ENCODE results near the gene TP53AIP1.
A peak's percentile ranks its signal among the peaks of the same experiment; 100 is the strongest.

TP53AIP1 gene

DNA sequence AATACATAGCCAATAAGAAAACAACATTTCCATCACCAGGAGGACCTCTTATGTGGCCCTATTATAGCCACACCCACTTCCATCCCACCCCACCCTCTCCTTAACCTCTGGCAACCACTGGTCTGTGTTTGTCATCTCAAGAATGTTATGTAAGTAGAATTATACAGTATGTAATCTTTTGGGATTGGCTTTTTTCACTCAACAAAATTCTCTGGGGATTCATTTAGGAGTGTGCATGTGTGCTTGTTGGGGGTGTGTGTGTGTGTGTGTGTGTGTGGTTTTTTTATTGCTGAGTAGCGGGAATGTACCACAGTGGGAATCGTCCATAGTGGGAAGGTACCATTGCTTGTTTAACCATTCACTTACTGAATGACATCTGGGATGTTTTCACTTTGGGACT, 46.3 kb downstream of the TP53AIP1 start:
- in situ Hi-C loops (cut with HindIII; ENCODE audit: low pct_unique_long_range_greater_than_20kb, low sequenced_read_pairs), result no loop called here
- TF ChIP-seq JUND (IDR thresholded peaks at IDR 0.05; ENCODE audit: low read depth), result no peak
- DNase-seq (ENCODE audit: low read depth in 1 of 2, low spot score in 1 of 2), result no peak

DNA sequence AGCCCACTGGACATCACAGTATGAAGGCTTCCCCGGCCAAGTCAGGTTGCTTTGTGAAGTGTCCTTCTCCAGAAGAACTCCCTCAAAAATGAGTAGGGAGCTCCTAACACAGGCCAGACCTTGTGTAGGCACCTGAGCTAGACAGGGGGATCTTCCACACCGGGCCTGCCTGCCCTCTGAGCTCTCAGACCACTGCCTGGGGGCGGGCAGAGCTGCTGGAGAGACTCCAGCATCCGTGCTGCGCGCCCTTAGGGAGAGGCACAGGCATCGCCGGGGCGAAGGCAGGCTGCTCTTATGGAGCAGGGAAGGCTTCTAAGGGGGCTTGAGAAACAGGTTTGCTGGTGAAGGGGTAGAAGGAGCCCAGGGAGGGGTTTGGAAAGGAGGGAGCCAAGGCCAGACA, 47.1 kb downstream of the TP53AIP1 start:
- DNase-seq (ENCODE audit: low read depth in 1 of 2, low spot score in 1 of 2), result no peak
- TF ChIP-seq JUND (IDR thresholded peaks at IDR 0.05; ENCODE audit: low read depth), result no peak
- in situ Hi-C loops (cut with HindIII; ENCODE audit: low pct_unique_long_range_greater_than_20kb, low sequenced_read_pairs), result no loop called here

DNA sequence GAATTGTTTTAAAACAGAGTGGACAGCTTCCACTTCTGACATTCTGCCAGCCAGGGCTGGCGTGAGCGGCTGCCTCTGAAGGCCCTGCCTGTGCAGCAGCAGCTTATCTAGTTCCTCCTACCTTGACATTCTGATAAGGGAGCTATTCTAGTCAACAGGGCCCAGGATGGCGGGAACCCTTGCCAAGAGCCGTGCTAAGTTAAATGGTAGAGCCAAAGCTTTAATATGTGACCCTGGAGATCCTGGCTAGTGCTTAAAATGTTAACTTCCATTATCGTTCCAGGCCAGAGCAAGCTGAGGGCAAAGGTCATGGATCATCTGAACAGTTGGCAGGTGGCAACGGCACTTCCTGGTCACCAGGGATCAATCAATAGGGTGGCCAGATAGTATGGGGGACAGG, 48.0 kb downstream of the TP53AIP1 start:
- in situ Hi-C loops (cut with HindIII; ENCODE audit: low pct_unique_long_range_greater_than_20kb, low sequenced_read_pairs), result loop anchor here (5.0 kb wide), 1 partner anchor 73 kb away; no protein-coding TSS in a partner anchor
- no peak for DNase-seq (ENCODE audit: low read depth in 1 of 2, low spot score in 1 of 2)
- no peak for TF ChIP-seq JUND (IDR thresholded peaks at IDR 0.05; ENCODE audit: low read depth)

DNA sequence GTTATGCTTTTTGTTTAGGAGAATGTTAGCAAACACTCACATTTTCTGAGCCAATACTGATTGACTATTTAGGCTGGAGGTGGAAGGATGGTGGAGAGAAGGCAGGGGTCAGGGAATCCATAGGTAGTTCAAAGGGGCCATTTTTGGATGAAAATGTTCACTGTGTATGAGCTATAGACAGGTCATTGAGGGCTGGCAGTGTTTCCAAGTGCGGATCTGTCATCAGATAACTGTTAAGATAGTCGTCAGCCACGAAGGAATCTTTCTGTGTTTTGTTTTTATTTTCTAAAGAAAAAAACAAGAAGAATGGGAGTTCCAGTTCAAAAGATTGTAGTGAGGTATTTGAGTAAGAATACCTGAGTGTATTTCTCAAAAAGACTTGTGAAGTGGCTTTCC, 48.4 kb downstream of the TP53AIP1 start:
- in situ Hi-C loops (cut with HindIII; ENCODE audit: low pct_unique_long_range_greater_than_20kb, low sequenced_read_pairs), result loop anchor here (5.0 kb wide), 1 partner anchor 73 kb away; no protein-coding TSS in a partner anchor
- TF ChIP-seq JUND (IDR thresholded peaks at IDR 0.05; ENCODE audit: low read depth), result no peak
- DNase-seq (ENCODE audit: low read depth in 1 of 2, low spot score in 1 of 2), result no peak

DNA sequence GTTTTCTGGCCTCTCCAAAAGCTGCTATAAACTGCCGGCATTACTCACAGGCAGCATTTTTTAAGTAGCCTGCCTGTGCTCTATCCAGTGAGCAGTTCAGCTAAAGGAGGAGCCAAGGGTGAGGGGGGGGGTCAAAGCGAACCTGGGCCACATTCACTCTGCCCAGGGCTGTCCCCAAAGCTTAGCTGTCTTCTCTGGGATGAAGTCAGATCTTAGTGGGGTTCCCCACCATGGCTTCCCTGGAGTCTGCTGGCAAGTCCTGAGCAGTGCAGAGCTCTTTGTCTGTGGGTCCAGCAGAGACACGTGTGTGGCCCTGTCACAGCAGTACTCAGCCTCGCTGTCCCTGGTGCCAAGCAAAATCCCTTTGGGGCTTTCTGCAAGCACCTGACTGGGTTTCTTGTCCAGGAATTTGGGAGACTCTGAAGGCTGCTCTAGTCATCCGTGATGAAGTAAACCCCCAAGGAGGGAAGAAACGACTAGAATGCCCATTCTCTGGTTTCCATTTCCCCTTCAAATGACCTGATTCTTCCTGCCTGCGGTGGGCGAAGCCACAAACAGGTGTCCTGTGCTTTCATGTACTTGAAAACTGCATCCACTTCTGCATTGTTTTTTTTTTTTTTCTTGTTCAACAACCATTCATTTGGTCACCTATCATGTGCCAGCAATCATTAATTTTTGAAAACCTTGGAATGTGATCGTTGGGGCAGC, 48.9 kb downstream of the TP53AIP1 start:
- in situ Hi-C loops (cut with HindIII; ENCODE audit: low pct_unique_long_range_greater_than_20kb, low sequenced_read_pairs), result loop anchor here (5.0 kb wide), 1 partner anchor 74 kb away; no protein-coding TSS in a partner anchor
- DNase-seq (ENCODE audit: low read depth in 1 of 2, low spot score in 1 of 2), result no peak
- no peak for TF ChIP-seq JUND (IDR thresholded peaks at IDR 0.05; ENCODE audit: low read depth)

DNA sequence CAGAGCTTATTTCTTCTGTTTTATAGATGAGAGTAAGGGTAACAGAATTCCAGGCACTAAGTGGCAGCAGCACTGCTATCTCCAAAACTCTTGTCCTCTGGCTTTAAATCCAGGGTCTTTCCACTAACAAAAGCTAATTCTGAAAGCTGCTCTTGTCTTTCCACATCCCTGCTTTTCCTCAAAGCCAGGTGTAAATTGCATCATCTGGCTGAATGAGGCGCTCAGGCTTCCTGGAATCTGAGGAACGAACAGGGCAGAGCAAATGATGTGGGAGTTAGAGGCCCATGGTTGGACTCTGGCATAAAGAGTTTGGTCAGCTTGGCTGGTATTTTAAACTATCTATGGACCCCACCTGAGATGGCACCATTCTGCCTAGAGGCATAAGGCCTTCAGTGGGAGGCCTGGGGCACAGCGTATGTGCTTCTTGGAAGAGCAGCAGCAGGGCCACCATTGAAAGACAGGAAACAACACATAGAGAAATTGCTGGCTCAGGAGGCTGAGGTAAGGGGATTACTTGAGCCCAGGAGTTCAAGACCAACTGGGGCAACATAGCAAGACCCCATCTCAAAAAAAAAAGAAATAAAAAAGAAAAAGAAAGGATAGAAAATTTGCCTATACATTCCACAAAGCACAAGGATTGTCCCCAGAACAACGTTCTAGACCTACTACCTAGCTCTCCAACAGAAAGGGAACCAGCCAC, 49.7 kb downstream of the TP53AIP1 start:
- DNase-seq (ENCODE audit: low read depth in 1 of 2, low spot score in 1 of 2), result no peak
- TF ChIP-seq JUND (IDR thresholded peaks at IDR 0.05; ENCODE audit: low read depth), result no peak
- in situ Hi-C loops (cut with HindIII; ENCODE audit: low pct_unique_long_range_greater_than_20kb, low sequenced_read_pairs), result loop anchor here (5.0 kb wide), 1 partner anchor 74 kb away; no protein-coding TSS in a partner anchor

DNA sequence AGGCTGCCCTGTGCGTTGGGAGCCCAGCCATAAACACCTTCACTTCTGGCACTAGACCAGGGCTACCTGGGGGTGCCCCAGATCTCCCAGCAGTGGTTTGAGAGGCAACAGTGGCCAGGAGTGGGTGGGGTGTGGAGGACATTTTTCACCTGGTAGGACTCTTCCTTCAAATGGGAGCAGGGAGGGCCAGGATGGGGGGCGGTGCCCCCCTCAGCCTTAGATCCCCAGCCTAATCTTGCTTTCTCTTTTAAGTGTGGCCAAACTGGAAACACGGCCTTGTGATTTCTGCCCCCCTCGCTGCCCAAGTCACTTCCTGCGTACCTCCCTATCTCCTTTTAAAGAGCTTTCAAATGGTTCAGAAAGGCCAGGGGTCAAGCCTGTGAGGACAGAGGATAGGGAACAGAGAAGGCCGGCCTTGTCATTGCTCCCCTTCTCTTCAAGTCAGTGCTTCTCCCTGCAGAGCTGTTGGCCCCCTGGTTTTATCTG, 50.7 kb downstream of the TP53AIP1 start:
- in situ Hi-C loops (cut with HindIII; ENCODE audit: low pct_unique_long_range_greater_than_20kb, low sequenced_read_pairs), result loop anchor here (5.0 kb wide), 1 partner anchor 75 kb away; no protein-coding TSS in a partner anchor
- TF ChIP-seq JUND (IDR thresholded peaks at IDR 0.05; ENCODE audit: low read depth), result no peak
- DNase-seq (ENCODE audit: low read depth in 1 of 2, low spot score in 1 of 2), result no peak

DNA sequence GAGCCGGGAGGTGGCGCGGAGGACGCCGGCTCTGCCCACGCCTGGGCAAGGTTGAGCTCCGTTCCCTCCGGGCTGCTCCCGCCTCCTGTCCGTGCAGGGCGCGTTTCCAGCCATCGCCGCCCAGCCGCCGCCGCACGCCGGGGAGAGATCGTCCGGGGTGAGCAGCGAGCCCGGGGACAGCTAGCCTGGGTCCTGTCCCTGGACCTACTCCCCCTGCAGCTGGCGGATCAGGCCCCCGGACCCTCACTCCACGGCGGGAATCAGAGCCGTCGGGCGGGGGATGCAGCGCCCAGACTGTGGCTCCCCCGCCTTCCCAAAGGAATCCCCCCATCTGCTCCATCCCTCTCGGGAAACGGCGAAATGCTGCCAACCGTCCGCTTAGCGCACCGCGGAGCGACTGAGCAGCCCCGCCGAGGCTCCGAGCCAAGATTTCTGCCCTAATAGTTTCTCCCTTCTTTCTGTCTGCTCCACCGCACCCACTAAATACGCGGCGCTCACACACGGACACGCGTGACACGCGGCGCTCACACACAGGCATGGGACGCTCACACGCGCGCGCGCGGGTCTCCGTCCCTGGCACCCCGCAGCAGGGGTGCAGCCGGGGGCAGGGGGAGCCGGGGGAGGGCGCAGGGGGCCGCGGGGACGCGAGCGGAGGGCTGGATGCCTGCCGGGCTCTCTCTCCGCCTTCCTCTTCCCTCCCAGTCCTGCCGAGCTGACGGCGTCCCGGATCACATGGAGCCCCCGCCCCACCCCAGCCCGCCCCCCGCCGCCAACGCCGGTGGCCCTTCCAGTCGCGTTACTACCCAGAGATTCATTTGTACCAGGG, 51.9 kb downstream of the TP53AIP1 start, which contains the start of gene KCNJ5:
KCNJ5 (plus strand) TSS at position 814 of the 826 bp plus-strand sequence. CDS start 19,918 bp downstream, outside the sequence.
- in situ Hi-C loops (cut with HindIII; ENCODE audit: low pct_unique_long_range_greater_than_20kb, low sequenced_read_pairs), result loop anchor here (5.0 kb wide), 1 partner anchor 77 kb away; no protein-coding TSS in a partner anchor
- no peak for TF ChIP-seq JUND (IDR thresholded peaks at IDR 0.05; ENCODE audit: low read depth)
- DNase-seq (ENCODE audit: low read depth in 1 of 2, low spot score in 1 of 2), result peak; percentile 58 to 63

DNA sequence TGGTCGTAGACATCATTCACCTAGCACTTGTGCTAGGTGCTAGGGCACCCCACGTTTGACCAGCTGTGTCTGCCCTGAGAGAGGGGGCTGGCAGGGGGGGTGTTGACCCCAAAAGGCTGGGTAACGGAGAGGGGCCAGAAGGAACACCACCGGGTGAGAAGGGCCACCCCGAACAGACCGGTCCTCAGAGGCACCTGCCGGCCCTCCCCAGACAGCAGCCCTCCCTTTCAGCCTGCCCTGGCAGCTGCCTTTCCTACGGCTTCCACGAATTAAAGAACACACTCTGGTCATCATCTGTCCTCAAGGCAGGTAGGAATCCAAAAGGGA, 52.5 kb downstream of the TP53AIP1 start:
- in situ Hi-C loops (cut with HindIII; ENCODE audit: low pct_unique_long_range_greater_than_20kb, low sequenced_read_pairs), result loop anchor here (5.0 kb wide), 1 partner anchor 77 kb away; no protein-coding TSS in a partner anchor
- DNase-seq (ENCODE audit: low read depth in 1 of 2, low spot score in 1 of 2), result no peak
- no peak for TF ChIP-seq JUND (IDR thresholded peaks at IDR 0.05; ENCODE audit: low read depth)

DNA sequence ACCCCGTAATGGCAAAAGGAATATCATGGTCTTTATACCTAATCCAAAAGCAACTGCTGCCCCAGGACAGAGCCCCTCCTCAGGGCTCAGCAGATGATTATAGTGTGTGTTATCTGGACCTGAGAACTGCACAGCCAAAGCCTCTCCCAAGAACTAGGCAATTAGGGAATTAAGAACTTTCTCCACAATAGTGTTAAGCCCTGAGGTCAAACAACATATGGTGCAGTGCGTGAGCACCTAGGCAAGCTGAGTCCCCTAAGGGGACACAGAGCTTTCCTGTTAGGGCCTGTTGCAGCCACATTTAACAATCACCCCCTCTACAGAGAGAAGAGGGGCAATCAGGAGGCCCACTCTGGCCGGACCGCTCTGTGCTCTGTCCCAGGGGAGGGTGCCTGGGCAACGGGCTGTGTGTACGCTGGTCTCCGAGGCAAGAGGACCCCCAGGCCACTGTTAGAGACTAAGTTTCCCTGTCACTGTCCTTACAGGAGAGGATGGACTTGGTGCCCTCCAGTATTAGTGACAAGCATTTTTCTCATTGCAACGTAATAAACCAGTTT, 52.9 kb downstream of the TP53AIP1 start:
- TF ChIP-seq JUND (IDR thresholded peaks at IDR 0.05; ENCODE audit: low read depth), result no peak
- DNase-seq (ENCODE audit: low read depth in 1 of 2, low spot score in 1 of 2), result no peak
- in situ Hi-C loops (cut with HindIII; ENCODE audit: low pct_unique_long_range_greater_than_20kb, low sequenced_read_pairs), result loop anchor here (5.0 kb wide), 1 partner anchor 78 kb away; no protein-coding TSS in a partner anchor

DNA sequence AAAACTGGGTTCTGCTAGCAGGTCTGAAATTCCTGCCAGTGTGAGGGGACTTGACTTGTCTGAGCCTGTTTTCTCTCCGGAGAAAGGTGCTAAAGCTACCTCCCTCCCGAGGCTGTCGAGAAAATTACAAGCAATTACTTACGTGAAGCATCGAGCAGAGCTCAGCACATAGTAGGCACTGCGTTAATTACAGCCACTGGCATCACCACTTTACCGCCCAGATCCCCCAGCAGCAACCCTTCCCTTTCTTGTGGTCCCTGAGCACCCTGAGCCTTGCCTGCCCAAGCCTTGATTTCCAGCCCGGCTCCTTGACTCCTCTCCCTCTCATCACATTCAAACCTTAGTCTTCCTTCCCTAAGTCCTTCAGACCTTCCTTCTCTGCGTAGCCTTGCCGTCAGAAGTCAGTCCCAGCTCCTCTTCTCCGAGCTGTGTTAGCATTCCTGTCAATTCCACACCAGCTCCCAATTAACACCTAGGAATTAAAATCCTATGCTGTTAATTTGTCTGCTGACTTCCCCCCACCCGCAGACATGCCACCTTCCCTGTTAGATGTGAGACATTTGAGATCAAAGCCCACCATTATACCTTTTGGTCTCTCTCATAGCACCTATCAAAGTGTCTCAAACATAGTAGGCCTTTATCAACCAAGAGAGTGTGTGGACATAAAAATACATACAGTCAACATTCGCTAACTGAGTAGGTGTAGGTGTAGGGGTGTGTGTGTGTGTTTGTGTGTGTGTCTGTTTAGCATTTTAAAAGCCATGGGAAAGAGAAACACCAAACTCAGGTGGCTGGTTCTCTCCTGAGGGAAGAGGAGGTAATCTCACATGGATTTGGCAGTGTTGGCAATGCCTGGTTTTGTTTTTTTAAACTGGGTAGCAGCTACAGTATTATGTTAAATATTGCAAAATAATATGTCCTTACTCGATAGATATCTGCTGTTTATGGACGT, 54.4 kb downstream of the TP53AIP1 start:
- in situ Hi-C loops (cut with HindIII; ENCODE audit: low pct_unique_long_range_greater_than_20kb, low sequenced_read_pairs), result no loop called here
- TF ChIP-seq JUND (IDR thresholded peaks at IDR 0.05; ENCODE audit: low read depth), result no peak
- DNase-seq (ENCODE audit: low read depth in 1 of 2, low spot score in 1 of 2), result no peak
